GM12873 (cell line): ENCODE data around the gene SLC25A52.

Experiments
- CTCF ChIP-seq: IDR thresholded peaks from 2 replicates; pipeline ENCODE4 v1.5.1; 2012; ENCODE audit warnings: low read depth, mild to moderate bottlenecking, moderate library complexity, low read length, control low read depth; ENCODE audit not compliant: insufficient read depth; ENCODE audit errors: missing control alignments

SLC25A52 gene

GRCh38 chr18:31772699-31773098, 12.0 kb upstream of the SLC25A52 start:
- TF ChIP-seq CTCF, result no peak

GRCh38 chr18:31750273-31750672, 10.4 kb downstream of the SLC25A52 start:
- no peak for TF ChIP-seq CTCF

GRCh38 chr18:31746396-31746795, 14.3 kb downstream of the SLC25A52 start:
- TF ChIP-seq CTCF, result no peak

- no peak for TF ChIP-seq CTCF
Observed at GRCh38 chr18:31744321-31745067, 16.2 kb downstream of the SLC25A52 start.

GRCh38 chr18:31741097-31741735, 19.5 kb downstream of the SLC25A52 start:
- TF ChIP-seq CTCF, result peak; percentile 77

GRCh38 chr18:31740180-31740579, 20.5 kb downstream of the SLC25A52 start:
- no peak for TF ChIP-seq CTCF

GRCh38 chr18:31739651-31740050, 21.0 kb downstream of the SLC25A52 start:
- TF ChIP-seq CTCF, result no peak
